Endodermal cell (in vitro differentiated cells): ENCODE measurements around the gene DNAJC18. TPM values are rescaled to one million over a fixed set of nuclear protein-coding genes. Genes with fewer than 3 reads are reported as not detected.

Experiments used
- DNase-seq: peaks from one replicate; pipeline ENCODE4 v3.0.0-alpha.2; 2017
- H3K27ac ChIP-seq: 2 replicates; pipeline ENCODE4 v1.5.1; 2013; ENCODE audit warnings: mild to moderate bottlenecking, low read depth, low read length, moderate library complexity
- H3K27me3 ChIP-seq: 2 replicates; pipeline ENCODE4 v1.6.1; 2013; ENCODE audit warnings: mild to moderate bottlenecking, low read length, moderate library complexity; ENCODE audit not compliant: insufficient read depth, control insufficient read depth, poor library complexity, severe bottlenecking
- H3K36me3 ChIP-seq: 2 replicates; pipeline ENCODE4 v1.7.0; 2013; ENCODE audit warnings: mild to moderate bottlenecking, low read length, moderate library complexity; ENCODE audit not compliant: control insufficient read depth, insufficient read depth
- H3K4me1 ChIP-seq: one replicate; pipeline ENCODE4 v1.7.0; 2013; ENCODE audit warnings: low read length; ENCODE audit not compliant: control insufficient read depth, insufficient read depth
- H3K4me3 ChIP-seq: 2 replicates; pipeline ENCODE4 v1.5.1; 2013; ENCODE audit warnings: mild to moderate bottlenecking, low read length, moderate library complexity
- H3K9ac ChIP-seq: 2 replicates; pipeline ENCODE4 v1.6.1; 2013; ENCODE audit warnings: mild to moderate bottlenecking, low read length, moderate library complexity; ENCODE audit not compliant: poor library complexity, severe bottlenecking; ENCODE audit errors: extremely low read depth
- H3K9me3 ChIP-seq: 2 replicates; pipeline ENCODE4 v1.6.1; 2013; ENCODE audit warnings: mild to moderate bottlenecking, low read length, moderate library complexity; ENCODE audit not compliant: control insufficient read depth
- H3K27ac Mint-ChIP-seq: 2 replicates; pipeline ENCODE4 v1.8.0; 2020; ENCODE audit warnings: mixed read lengths
- H3K27me3 Mint-ChIP-seq: 2 replicates; pipeline ENCODE4 v1.8.0; 2021; ENCODE audit warnings: mild to moderate bottlenecking, mixed read lengths; ENCODE audit not compliant: insufficient read depth
- H3K36me3 Mint-ChIP-seq: 2 replicates; pipeline ENCODE4 v1.8.0; 2020; ENCODE audit warnings: low read depth, mixed read lengths
- H3K4me1 Mint-ChIP-seq: 2 replicates; pipeline ENCODE4 v1.8.0; 2020; ENCODE audit warnings: mixed read lengths
- H3K4me3 Mint-ChIP-seq: 2 replicates; pipeline ENCODE4 v1.8.0; 2020; ENCODE audit warnings: mild to moderate bottlenecking, moderate library complexity, mixed read lengths
- H3K9me3 Mint-ChIP-seq: 2 replicates; pipeline ENCODE4 v1.8.0; 2020; ENCODE audit warnings: mild to moderate bottlenecking, mixed read lengths
- CTCF ChIP-seq: fragments of 200-600 bp; sonication (generic); conservative IDR thresholded peaks from 2 replicates; pipeline ENCODE4 v1.5.0; 2021; ENCODE audit warnings: antibody characterized with exemption, mild to moderate bottlenecking
- WGBS, 2 experiments: methylation state at CpG; one replicate each; pipeline versions ENCODE4 v1.1.5 to v1.1.7; 2013; ENCODE audit warnings: missing lambda C conversion rate in 2 of 2, mixed read lengths in 1 of 2; ENCODE audit not compliant: insufficient coverage in 1 of 2, insufficient read length in 1 of 2; 5-methylcytosine and 5-hydroxymethylcytosine counted together
- total RNA-seq, 2 donors: library from RNA; stranded (reverse); fragmentation: NEBNext Ultra II Directional in 1 of 2; extraction: Animal tissue kit (Norgen Biotek cat#: 25700) in 1 of 2; gene quantifications; 2 replicates in 1 of 2; 3 replicates in 1 of 2; pipeline ENCODE4 v1.2.1, GENCODE V29; 2021

Gene DNAJC18
- total RNA-seq, 2 donors from 2014 or later, result 21.8 to 26.6 TPM

GRCh38 chr5:139417214-139417613, 22.1 kb downstream of the DNAJC18 start:
- Histone ChIP-seq H3K36me3 (no peaks in the 10 kb centered on the region), H3K27ac (no peak overlapping the region), H3K27me3 (no peaks in the 10 kb centered on the region), H3K9ac (no peak overlapping the region), H3K4me3 (no peak overlapping the region), H3K9me3 (no peaks in the 10 kb centered on the region), H3K4me1 (peaks cover 13% of the 10 kb centered on the region)
- TF ChIP-seq CTCF, result no peak
- no peak for DNase-seq
- Mint-ChIP-seq H3K4me1 (peaks cover 30% of the 10 kb centered on the region), H3K9me3 (no peaks in the 10 kb centered on the region), H3K27me3 (no peaks in the 10 kb centered on the region), H3K36me3 (peaks cover 15% of the 10 kb centered on the region), H3K27ac (no peak overlapping the region), H3K4me3 (no peak overlapping the region)
- 91 to 100% methylated on average over 1 to 4 of the region's 4 CpGs for WGBS, 2 experiments

DNA sequence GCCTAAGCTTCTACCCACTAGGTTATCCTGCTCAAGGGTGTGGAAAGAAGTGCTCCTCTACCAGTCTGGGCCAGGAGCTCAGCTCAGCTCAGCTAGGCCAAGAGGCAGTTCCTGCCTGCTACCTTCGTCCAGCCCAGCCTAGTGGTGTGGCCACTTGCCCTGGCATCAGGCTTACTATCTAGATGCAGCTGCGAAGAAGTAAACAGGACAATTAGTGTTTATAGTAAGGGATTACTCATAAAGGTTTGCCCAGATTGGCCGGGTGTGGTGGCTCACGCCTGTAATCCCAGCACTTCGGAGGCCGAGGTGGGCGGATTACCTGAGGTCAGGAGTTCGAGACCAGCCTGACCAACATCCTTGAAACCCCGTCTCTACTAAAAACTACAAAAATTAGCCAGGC, 22.7 kb downstream of the DNAJC18 start:
- H3K4me1 Mint-ChIP-seq, result peaks cover 27% of the 10 kb centered on the region
- no peak for DNase-seq
- H3K36me3 Mint-ChIP-seq, result peaks cover 14% of the 10 kb centered on the region
- H3K27me3 Mint-ChIP-seq, result no peaks in the 10 kb centered on the region
- no peaks in the 10 kb centered on the region for H3K9me3 Mint-ChIP-seq
- H3K36me3 ChIP-seq, result peaks cover 4% of the 10 kb centered on the region
- no peak overlapping the region for H3K27ac ChIP-seq
- H3K4me3 Mint-ChIP-seq, result no peak overlapping the region
- no peak for TF ChIP-seq CTCF
- H3K9me3 ChIP-seq, result no peaks in the 10 kb centered on the region
- WGBS, 2 experiments, result 96 to 97% methylated on average over 9 of the region's 9 CpGs
- no peaks in the 10 kb centered on the region for H3K27me3 ChIP-seq
- no peak overlapping the region for H3K27ac Mint-ChIP-seq
- H3K9ac ChIP-seq, result no peak overlapping the region
- no peak overlapping the region for H3K4me3 ChIP-seq
- peaks cover 13% of the 10 kb centered on the region for H3K4me1 ChIP-seq

GRCh38 chr5:139415869-139416268, 23.5 kb downstream of the DNAJC18 start:
- no peak overlapping the region for H3K4me3 ChIP-seq
- no peaks in the 10 kb centered on the region for H3K9me3 ChIP-seq
- peaks cover 26% of the 10 kb centered on the region for H3K4me1 Mint-ChIP-seq
- H3K27me3 Mint-ChIP-seq, result no peaks in the 10 kb centered on the region
- H3K27ac ChIP-seq, result no peak overlapping the region
- no peak overlapping the region for H3K27ac Mint-ChIP-seq
- peaks cover 5% of the 10 kb centered on the region for H3K36me3 ChIP-seq
- peaks cover 14% of the 10 kb centered on the region for H3K36me3 Mint-ChIP-seq
- no peak overlapping the region for H3K9ac ChIP-seq
- no peak for DNase-seq
- TF ChIP-seq CTCF, result no peak
- H3K9me3 Mint-ChIP-seq, result no peaks in the 10 kb centered on the region
- no peaks in the 10 kb centered on the region for H3K27me3 ChIP-seq
- peaks cover 13% of the 10 kb centered on the region for H3K4me1 ChIP-seq
- no peak overlapping the region for H3K4me3 Mint-ChIP-seq
